Activated CD4-positive, alpha-beta T cell treated with anti-CD3 and anti-CD28 coated beads, Interleukin-2, amount 50 U/mL, for 48 hours (primary cell): Measurements from ENCODE around the gene SQOR.

ENCODE experiments used
- DNase-seq, 2 experiments: peaks; one replicate each; pipeline ENCODE4 v3.0.0-alpha.2; 2020

SQOR gene

DNA sequence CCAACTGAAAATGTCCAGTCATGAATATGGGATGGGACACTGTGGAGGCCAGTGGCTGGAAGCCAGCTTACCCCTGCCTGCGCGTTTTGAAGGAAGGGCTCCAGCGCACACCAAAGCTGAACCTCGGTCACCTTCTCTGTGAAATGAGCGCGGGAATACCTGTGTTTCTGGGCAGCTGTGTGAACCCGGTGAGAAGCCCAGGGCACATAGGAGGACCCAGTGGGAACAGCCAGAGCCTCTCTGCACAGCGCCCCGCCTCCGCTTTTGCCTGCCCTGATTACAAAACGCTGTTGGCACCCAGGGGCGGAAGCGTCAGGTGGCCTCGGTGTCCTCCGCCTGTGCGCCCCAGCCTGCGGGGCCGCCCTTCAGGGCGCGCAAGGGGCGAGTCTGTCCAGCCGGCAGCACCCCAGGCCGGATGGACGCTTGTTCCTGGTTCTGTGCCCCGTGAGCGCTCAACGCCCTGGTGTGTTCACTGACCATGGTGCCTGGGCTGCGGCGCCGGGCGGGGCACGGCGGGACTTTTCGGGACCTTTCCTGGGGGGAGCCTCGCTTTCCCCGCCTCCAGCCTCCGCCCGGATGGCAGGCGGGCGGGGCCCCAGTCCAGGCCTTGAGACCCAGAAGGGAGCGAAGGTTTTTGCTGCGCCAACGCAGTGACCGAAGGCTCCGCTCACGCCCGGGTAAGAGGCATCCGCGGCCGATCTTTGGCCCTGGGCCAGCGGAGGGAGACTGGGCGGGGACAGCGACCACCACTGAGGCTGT is at the start of gene SQOR:
Gene SQOR (plus strand): TSS at position 598 of the 759 bp plus-strand sequence. CDS start 23,895 bp downstream, outside the sequence.
- DNase-seq: peak; percentile 77 to 83

- DNase-seq: no peak
Measured at GRCh38 chr15:45585069-45585791, 49.6 kb upstream of the SQOR start.

GRCh38 chr15:45586125-45586524 is 48.7 kb upstream of the SQOR start:
- DNase-seq: no peak

- no peak for DNase-seq
Measured at GRCh38 chr15:45586601-45587094, 48.2 kb upstream of the SQOR start.

DNA sequence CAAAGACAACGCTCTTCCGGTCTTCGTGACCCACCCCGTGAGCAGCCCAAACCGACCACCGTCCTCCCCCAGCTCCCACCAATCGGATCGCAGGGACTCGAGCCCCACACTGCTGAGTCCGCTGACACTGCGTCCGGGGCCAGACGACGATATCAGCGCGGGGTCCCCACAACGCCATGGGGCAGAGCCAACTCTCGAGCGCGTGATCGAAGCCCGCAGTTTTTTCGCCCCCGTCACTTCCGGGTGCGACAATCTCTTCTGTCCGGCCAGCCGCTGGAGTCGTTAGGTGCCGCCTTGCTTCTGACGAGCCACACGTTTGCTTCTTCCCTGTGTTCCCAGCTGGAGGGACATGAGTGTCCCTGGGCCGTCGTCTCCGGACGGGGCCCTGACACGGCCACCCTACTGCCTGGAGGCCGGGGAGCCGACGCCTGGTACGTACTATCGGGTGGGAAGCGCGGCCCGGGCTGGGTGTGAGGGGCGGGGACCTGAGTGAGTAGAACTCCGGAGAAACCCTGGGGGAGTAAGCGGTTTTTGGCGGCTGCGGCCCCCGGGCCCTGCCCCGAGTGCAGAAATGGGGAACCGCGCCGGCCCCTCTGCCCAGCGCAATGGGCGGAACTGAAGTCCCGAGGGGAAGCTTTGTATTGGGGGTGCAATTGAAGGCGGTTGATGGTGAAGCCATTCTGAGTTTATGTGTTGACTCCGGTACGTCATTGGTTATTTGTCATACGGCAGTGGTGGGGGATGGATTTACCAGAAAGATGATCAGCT is 47.5 kb upstream of the SQOR start, which contains the start of gene BLOC1S6:
Gene BLOC1S6 (plus strand): TSS at position 285 of the 768 bp plus-strand sequence. CDS start 65 bp downstream, at position 350.
- peak; percentile 87 to 90 for DNase-seq

GRCh38 chr15:45587863-45588170 is 47.0 kb upstream of the SQOR start:
- no peak for DNase-seq

GRCh38 chr15:45588219-45588875 is 46.5 kb upstream of the SQOR start:
- DNase-seq: no peak

GRCh38 chr15:45589256-45589655 is 45.6 kb upstream of the SQOR start:
- no peak for DNase-seq

DNA sequence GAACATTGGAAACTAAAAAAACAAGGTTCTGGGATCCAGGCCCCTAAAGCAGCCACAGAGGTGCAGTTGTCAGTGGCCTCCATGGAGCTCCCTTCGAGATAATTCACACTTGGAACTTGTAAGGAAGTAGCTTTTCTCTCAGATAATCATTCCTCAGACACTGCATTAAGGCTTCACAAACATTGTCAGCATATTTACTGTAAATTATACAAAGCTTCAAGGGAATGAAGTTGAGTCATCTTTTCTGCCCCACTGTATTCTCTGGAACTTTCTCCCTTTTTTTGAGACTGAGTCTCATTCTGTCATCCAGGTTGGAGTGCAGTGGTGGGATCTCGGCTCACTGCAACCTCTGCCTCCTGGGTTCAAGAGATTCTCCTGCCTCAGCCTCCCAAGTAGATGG is 40.5 kb upstream of the SQOR start:
- DNase-seq: no peak

DNA sequence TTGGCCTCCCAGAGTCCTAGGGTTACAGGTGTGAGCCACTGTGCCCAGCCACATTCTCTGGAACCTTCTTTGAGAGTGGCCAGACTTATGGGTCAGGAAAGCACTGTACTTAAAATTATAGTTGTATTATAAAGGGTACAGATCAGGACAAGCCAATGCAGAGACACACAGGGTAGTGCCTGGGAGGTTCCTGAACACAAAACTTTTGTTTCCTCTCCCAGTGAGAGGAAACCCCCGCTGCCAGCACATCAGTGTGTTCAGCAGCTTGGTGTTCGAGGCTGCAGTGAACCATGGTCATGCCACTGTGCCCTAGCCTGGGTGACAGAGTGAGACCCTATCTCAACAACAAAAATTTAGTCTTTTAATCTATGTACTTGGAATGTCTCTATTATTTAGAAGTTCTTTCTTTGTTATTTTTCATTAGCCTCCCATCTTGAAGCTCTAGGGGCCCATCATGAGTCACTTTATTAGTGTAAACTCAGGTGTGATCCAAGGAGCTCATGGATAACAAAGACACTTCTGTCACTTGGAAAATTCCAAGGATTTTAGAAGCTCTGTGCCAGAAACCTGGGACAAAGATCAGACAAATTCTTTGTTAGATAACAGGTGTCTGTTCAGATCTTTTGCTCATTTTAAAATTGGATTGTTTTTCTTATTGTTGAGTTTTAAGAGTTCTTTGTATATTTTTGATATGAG is 39.8 kb upstream of the SQOR start:
- DNase-seq: no peak

DNA sequence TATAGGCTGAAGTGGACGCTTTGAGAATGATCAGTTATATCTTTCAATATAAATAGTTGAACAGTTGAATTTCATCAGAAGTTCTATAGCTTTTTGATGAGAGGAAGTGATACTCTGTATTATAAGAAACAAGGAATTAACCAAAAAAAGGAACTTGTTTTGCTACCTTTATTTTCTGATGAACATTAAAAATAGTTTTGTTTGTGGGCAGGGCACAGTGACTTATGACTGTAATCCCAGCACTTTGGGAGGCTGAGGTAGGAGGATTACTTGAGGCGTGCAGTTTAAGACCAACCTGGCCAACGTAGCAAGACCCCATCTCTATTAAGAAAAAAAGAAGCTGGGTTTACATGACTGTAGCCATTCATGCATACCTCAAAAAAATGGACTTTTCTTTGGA is 30.9 kb upstream of the SQOR start:
- DNase-seq: no peak

- DNase-seq: no peak
Measured at GRCh38 chr15:45604326-45604725, 30.5 kb upstream of the SQOR start.

DNA sequence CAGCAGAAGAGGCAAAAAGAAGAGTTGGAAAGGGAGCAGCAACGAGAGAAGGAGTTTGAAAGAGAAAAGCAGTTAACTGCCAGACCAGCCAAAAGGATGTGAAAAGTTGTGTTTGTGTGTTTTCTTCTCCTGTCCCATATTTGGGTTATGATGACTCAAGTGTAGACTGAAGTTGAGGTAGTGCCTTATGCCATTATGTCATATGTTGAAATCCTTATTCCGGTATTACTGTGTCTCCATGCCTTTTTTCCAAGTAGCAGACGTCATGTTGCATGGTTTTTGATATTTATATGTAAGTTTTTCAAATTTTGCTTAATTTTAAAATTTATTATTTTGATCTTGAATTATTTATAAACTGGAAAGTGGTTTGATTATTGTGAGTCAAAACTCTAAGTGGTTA is 28.4 kb upstream of the SQOR start:
- DNase-seq: no peak

DNA sequence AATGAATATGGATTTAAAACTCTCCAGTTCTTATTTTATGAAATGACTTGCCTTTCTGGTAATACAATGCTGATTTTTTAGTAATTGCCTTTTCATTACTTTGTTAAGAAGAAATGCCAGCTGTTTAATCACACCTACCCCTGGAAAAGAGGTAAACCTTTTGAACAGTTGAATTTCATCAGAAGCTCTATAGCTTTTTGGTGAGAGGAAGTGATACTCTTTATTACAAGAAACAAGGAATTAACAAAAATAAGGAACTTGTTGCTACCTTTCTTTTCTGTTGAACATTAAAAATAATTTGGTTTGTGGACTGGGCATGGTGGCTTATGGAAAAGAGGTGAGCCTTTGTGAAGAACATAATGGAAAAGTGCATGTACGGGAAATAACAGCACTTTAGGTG is 28.0 kb upstream of the SQOR start:
- DNase-seq: no peak

GRCh38 chr15:45611305-45611704 is 23.5 kb upstream of the SQOR start:
- DNase-seq: no peak

DNA sequence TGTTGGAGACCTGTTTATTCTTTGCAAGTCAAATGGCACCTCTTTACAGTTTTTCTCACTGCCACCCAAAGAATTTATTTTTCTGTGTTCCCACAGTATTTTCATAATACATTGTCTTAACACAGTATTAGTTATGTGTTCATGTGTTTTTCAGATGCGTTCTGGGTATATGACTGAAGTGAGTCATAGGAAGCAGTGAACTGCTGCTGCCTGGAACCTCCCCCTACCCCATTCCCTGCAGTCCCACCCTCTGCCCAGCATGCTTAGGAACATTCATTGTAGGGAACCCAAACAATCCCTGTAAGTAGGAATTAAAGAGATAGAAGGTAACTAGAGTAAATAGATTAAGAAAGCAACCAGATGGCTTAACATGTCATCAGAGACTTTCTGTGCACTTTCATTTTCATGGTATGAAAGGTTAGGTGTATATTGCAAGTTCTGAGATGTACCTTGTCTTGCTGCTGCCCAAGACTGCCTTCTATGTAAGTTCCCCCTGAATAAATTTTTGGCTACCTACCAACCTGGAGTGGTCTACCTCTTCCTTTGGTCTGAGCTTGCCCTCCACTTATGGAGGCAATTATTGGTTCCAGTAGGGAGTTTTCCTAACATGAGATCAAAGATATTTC is 21.9 kb upstream of the SQOR start:
- DNase-seq: no peak

DNA sequence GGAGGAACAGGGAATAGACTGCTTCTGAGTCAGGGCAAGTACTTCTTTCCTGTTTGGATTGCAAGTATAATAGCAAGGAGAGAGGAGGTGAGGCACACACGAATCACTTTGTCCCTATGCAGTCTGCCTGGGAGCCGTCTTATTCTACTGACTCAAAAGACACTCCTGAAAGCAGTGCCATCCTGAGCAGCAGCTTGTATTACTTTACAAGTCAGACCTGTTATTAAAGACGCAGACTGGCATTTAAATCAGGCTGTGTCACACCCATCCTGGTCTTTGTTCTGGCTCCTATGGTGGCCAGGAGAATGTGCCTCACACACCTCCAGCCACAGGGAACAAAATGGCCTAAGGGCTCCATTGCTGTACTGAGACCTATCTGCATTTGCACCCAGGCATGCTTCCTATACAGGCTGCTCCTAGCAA is 17.9 kb upstream of the SQOR start:
- no peak for DNase-seq

GRCh38 chr15:45618813-45619212 is 16.0 kb upstream of the SQOR start:
- DNase-seq: peak in 1 of 2 experiments; percentile 17

DNA sequence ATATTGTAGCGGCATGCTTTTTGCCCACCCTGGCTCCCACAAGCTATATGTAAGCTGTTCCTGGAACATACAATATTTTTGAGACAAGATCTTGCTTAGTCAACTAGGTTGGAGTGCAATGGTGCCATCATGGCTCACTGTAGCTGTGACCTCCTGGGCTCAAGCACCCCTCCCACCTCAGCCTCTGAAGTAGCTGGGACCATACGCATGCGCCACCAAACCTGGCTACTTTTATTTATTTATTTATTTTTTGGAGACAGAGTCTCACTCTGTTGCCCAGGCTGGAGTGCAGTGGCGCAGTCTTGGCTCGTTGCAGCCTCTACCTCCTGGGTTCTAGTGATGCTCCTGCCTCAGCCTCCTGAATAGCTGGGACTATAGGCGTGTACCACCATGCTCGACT is 6.7 kb upstream of the SQOR start:
- no peak for DNase-seq

- no peak for DNase-seq
Measured at GRCh38 chr15:45630917-45631691, 3.7 kb upstream of the SQOR start.

DNA sequence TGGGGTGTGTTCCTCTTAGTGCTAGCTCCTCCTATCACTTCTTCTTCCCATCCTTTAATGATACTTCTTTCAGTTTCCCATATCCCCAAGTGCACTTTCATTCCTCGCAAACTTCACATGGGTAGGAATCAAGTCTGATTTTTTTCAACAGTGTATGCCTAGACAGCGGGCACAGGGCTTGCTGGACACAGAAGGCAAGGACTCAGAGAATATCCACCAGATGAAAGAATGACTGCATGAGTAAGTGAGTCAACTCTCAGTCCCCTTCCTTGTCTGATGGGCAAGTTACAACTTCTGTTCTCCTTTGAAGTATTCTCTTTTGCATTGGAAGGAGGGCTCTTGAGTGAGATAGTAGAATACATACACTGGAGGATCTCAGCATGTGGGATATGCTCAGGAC is 3.1 kb upstream of the SQOR start:
- no peak for DNase-seq
